ENCODE measurements around the gene BAX. TPM values are rescaled to one million over a fixed set of nuclear protein-coding genes. Genes with fewer than 3 reads are reported as not detected.

BAX gene
- total and polyA plus RNA-seq, 7 donors = 16.8 to 66.1 (median 22.2) TPM

- H3K4me1 ChIP-seq = no peaks in the 10 kb centered on the region
- ATAC-seq (no peak), DNase-seq (no peak)
- H3K9me3 ChIP-seq = no peaks in the 10 kb centered on the region
- TF ChIP-seq CTCF (IDR thresholded peaks at IDR 0.05) = no peak
- H3K4me3 ChIP-seq = no peak overlapping the region
- peaks cover 17 to 91% of the 10 kb centered on the region in 2 donors for H3K36me3 ChIP-seq (ENCODE audit: insufficient read depth in 1 of 2, low read depth in 1 of 2)
- WGBS, 3 donors = 87 to 93% (median 87%) methylated on average over 17 of the region's 17 CpGs
- no peaks in the 10 kb centered on the region for H3K27me3 ChIP-seq (ENCODE audit: insufficient read depth in 3 of 3, low read length in 2 of 3)
- no peak overlapping the region for H3K27ac ChIP-seq
- intact Hi-C loops (cut with DNase I) = loop anchor here in 1 of 2 donors (5.0 kb wide), 1 partner anchor 46 kb away; the partner anchor contains the start of gene CGB7
These were observed 56.5 kb downstream of the BAX start for GRCh38 chr19:49011194-49011593.

Other genes with a start within 250 kb of the BAX start
- 10 to 100 TPM in 3 of 4 donors, 1 to 10 TPM in 1; 7.9 to 50.9 (median 32.9) TPM for gene MAMSTR, start 235.2 kb upstream of the BAX start, total RNA-seq
- 10 to 100 TPM in 1 of 3 donors, 1 to 10 TPM in 2; 3.1 to 10.5 (median 8.4) TPM for gene MAMSTR, start 235.2 kb upstream of the BAX start, polyA plus RNA-seq
- gene RASIP1, start 214.3 kb upstream of the BAX start, total RNA-seq = 1 to 10 TPM; 6.9 to 9.7 (median 8.0) TPM
- gene RASIP1, start 214.3 kb upstream of the BAX start, polyA plus RNA-seq = 1 to 10 TPM; 3.9 to 7.7 (median 4.9) TPM
- under 1 TPM in 3 of 4 donors, not detected in 1; 0.26 to 0.76 (median 0.36) TPM for gene IZUMO1, start 208.0 kb upstream of the BAX start, total RNA-seq
- gene IZUMO1, start 208.0 kb upstream of the BAX start, polyA plus RNA-seq = under 1 TPM in 2 of 3 donors, not detected in 1; 0.18 to 0.66 TPM
- 1 to 10 TPM; 1.6 to 2.3 (median 2.0) TPM for gene FUT1, start 202.2 kb upstream of the BAX start, total RNA-seq
- gene FUT1, start 202.2 kb upstream of the BAX start, polyA plus RNA-seq = 1 to 10 TPM; 1.1 to 1.3 (median 1.3) TPM
- 1 to 10 TPM in 2 of 4 donors, not detected in 2; 1.7 to 6.2 TPM for gene FGF21, start 199.4 kb upstream of the BAX start, total RNA-seq
- gene FGF21, start 199.4 kb upstream of the BAX start, polyA plus RNA-seq = under 1 TPM in 2 of 3 donors, not detected in 1; 0.06 to 0.31 TPM
- gene BCAT2, start 143.8 kb upstream of the BAX start, total RNA-seq = 10 to 100 TPM; 24.6 to 48.5 (median 29.9) TPM
- gene BCAT2, start 143.8 kb upstream of the BAX start, polyA plus RNA-seq = 10 to 100 TPM; 14.4 to 22.9 (median 20.0) TPM
- gene HSD17B14, start 118.4 kb upstream of the BAX start, total RNA-seq = 1 to 10 TPM in 1 of 4 donors, under 1 TPM in 3; 0.61 to 1.2 (median 0.80) TPM
- under 1 TPM; 0.15 to 0.66 (median 0.29) TPM for gene HSD17B14, start 118.4 kb upstream of the BAX start, polyA plus RNA-seq
- 10 to 100 TPM in 3 of 4 donors, 1 to 10 TPM in 1; 9.4 to 30.0 (median 20.2) TPM for gene PLEKHA4, start 86.3 kb upstream of the BAX start, total RNA-seq
- gene PLEKHA4, start 86.3 kb upstream of the BAX start, polyA plus RNA-seq = 10 to 100 TPM; 11.1 to 14.9 (median 12.3) TPM
- 10 to 100 TPM; 34.5 to 93.4 (median 41.3) TPM for gene PPP1R15A, start 82.5 kb upstream of the BAX start, total RNA-seq
- gene PPP1R15A, start 82.5 kb upstream of the BAX start, polyA plus RNA-seq = 10 to 100 TPM; 61.1 to 86.3 (median 83.7) TPM
- gene TULP2, start 56.1 kb upstream of the BAX start, total RNA-seq = under 1 TPM in 2 of 4 donors, not detected in 2; 0.13 to 0.17 TPM
- gene TULP2, start 56.1 kb upstream of the BAX start, polyA plus RNA-seq = under 1 TPM in 2 of 3 donors, not detected in 1; 0.06 to 0.07 TPM
- gene NUCB1, start 54.6 kb upstream of the BAX start, total RNA-seq = 100 to 1,000 TPM in 2 of 4 donors, 10 to 100 TPM in 2; 86.4 to 143 (median 101) TPM
- gene NUCB1, start 54.6 kb upstream of the BAX start, polyA plus RNA-seq = 10 to 100 TPM; 49.9 to 97.1 (median 90.7) TPM
- gene DHDH, start 21.2 kb upstream of the BAX start, total RNA-seq = under 1 TPM in 1 of 4 donors, not detected in 3; 0.21 TPM
- gene DHDH, start 21.2 kb upstream of the BAX start, polyA plus RNA-seq = under 1 TPM in 1 of 3 donors, not detected in 2; 0.14 TPM
- 1,000 to 10,000 TPM in 3 of 4 donors, 100 to 1,000 TPM in 1; 802 to 2,269 (median 1,158) TPM for gene FTL, start 10.4 kb downstream of the BAX start, total RNA-seq
- gene FTL, start 10.4 kb downstream of the BAX start, polyA plus RNA-seq = 1,000 to 10,000 TPM; 1,296 to 1,753 (median 1,467) TPM
- gene GYS1, start 38.4 kb downstream of the BAX start, total RNA-seq = 100 to 1,000 TPM; 147 to 331 (median 238) TPM
- gene GYS1, start 38.4 kb downstream of the BAX start, polyA plus RNA-seq = 10 to 100 TPM; 30.9 to 61.3 (median 58.9) TPM
- gene RUVBL2, start 39.0 kb downstream of the BAX start, total RNA-seq = 10 to 100 TPM; 61.1 to 87.4 (median 81.8) TPM
- gene RUVBL2, start 39.0 kb downstream of the BAX start, polyA plus RNA-seq = 10 to 100 TPM; 62.7 to 76.5 (median 69.5) TPM
- not detected for gene LHB, start 62.2 kb downstream of the BAX start, total RNA-seq
- under 1 TPM in 1 of 3 donors, not detected in 2; 0.32 TPM for gene LHB, start 62.2 kb downstream of the BAX start, polyA plus RNA-seq
- not detected for gene CGB3, start 69.5 kb downstream of the BAX start, total RNA-seq
- gene CGB3, start 69.5 kb downstream of the BAX start, polyA plus RNA-seq = not detected
- not detected for gene CGB2, start 77.0 kb downstream of the BAX start, total RNA-seq
- under 1 TPM in 1 of 3 donors, not detected in 2; 0.10 TPM for gene CGB2, start 77.0 kb downstream of the BAX start, polyA plus RNA-seq
- not detected for gene CGB1, start 82.0 kb downstream of the BAX start, total RNA-seq
- gene CGB1, start 82.0 kb downstream of the BAX start, polyA plus RNA-seq = not detected
- gene CGB5, start 89.0 kb downstream of the BAX start, total RNA-seq = not detected
- under 1 TPM in 1 of 3 donors, not detected in 2; 0.06 TPM for gene CGB5, start 89.0 kb downstream of the BAX start, polyA plus RNA-seq
- not detected for gene CGB8, start 94.2 kb downstream of the BAX start, total RNA-seq
- gene CGB8, start 94.2 kb downstream of the BAX start, polyA plus RNA-seq = not detected
- gene CGB7, start 102.9 kb downstream of the BAX start, total RNA-seq = under 1 TPM; 0.20 to 0.46 (median 0.41) TPM
- 1 to 10 TPM in 1 of 3 donors, under 1 TPM in 2; 0.52 to 1.1 (median 0.56) TPM for gene CGB7, start 102.9 kb downstream of the BAX start, polyA plus RNA-seq
- 1 to 10 TPM; 1.8 to 6.9 (median 5.1) TPM for gene NTF4, start 109.9 kb downstream of the BAX start, total RNA-seq
- gene NTF4, start 109.9 kb downstream of the BAX start, polyA plus RNA-seq = 1 to 10 TPM; 5.6 to 7.4 (median 6.4) TPM
- 10 to 100 TPM in 3 of 4 donors, 1 to 10 TPM in 1; 9.7 to 21.4 (median 17.2) TPM for gene KCNA7, start 117.8 kb downstream of the BAX start, total RNA-seq
- gene KCNA7, start 117.8 kb downstream of the BAX start, polyA plus RNA-seq = 10 to 100 TPM; 12.6 to 23.9 (median 17.0) TPM
- gene SNRNP70, start 130.6 kb downstream of the BAX start, total RNA-seq = 100 to 1,000 TPM in 3 of 4 donors, 10 to 100 TPM in 1; 89.1 to 133 (median 111) TPM
- 100 to 1,000 TPM in 1 of 3 donors, 10 to 100 TPM in 2; 83.2 to 123 (median 85.3) TPM for gene SNRNP70, start 130.6 kb downstream of the BAX start, polyA plus RNA-seq
- 10 to 100 TPM; 11.8 to 27.9 (median 22.3) TPM for gene LIN7B, start 159.5 kb downstream of the BAX start, total RNA-seq
- 10 to 100 TPM; 13.9 to 24.3 (median 15.8) TPM for gene LIN7B, start 159.5 kb downstream of the BAX start, polyA plus RNA-seq
- 1 to 10 TPM in 2 of 4 donors, under 1 TPM in 2; 0.54 to 1.6 (median 1.2) TPM for gene C19orf73, start 164.3 kb downstream of the BAX start, total RNA-seq
- 1 to 10 TPM; 1.7 to 1.9 (median 1.9) TPM for gene C19orf73, start 164.3 kb downstream of the BAX start, polyA plus RNA-seq
- 1 to 10 TPM; 1.4 to 3.8 (median 2.6) TPM for gene PPFIA3, start 164.7 kb downstream of the BAX start, total RNA-seq
- 1 to 10 TPM; 2.6 to 5.0 (median 3.2) TPM for gene PPFIA3, start 164.7 kb downstream of the BAX start, polyA plus RNA-seq
- 100 to 1,000 TPM; 250 to 405 (median 298) TPM for gene HRC, start 200.5 kb downstream of the BAX start, total RNA-seq
- 100 to 1,000 TPM in 2 of 3 donors, 10 to 100 TPM in 1; 32.9 to 160 (median 105) TPM for gene HRC, start 200.5 kb downstream of the BAX start, polyA plus RNA-seq
- gene TRPM4, start 202.9 kb downstream of the BAX start, total RNA-seq = 10 to 100 TPM in 3 of 4 donors, 1 to 10 TPM in 1; 9.5 to 20.6 (median 16.2) TPM
- gene TRPM4, start 202.9 kb downstream of the BAX start, polyA plus RNA-seq = 1 to 10 TPM; 6.5 to 8.7 (median 6.7) TPM